Naive thymus-derived CD8-positive, alpha-beta T cell (primary cell): ENCODE data around the gene CHP2. TPM values are rescaled to one million over a fixed set of nuclear protein-coding genes. Genes with fewer than 3 reads are reported as not detected.

Source experiments
- ATAC-seq, 2 donors: fragments of 150-1000 bp; cut with Tn5 transposase in 1 of 2; sonication (Bioruptor Pico), chemical (Tn5 transposase) in 1 of 2; 1 replicate in 1 of 2; 2 replicates in 1 of 2; pipeline ENCODE4 v1.10.0; 2021; ENCODE audit warnings: mild to moderate bottlenecking in 2 of 2, moderate library complexity in 2 of 2
- POLR2A ChIA-PET: fragments of 350-600 bp; sonication (Branson Sonifier 250); formaldehyde crosslinking; loops from one replicate; lab custom pipeline; 2021; ENCODE audit warnings: antibody characterized with exemption; lab: Charles Lee
- DNase-seq, 10 donors: peaks; one replicate each; pipeline versions ENCODE4 v3.0.0 to v3.0.0-alpha.2; 2020 to 2022
- H3K27ac Mint-ChIP-seq, 10 donors: one replicate each; pipeline ENCODE4 v1.8.0; 2020 to 2022; ENCODE audit warnings: mild to moderate bottlenecking in 10 of 10, mixed read lengths in 10 of 10, moderate library complexity in 4 of 10, inconsistent platforms in 1 of 10
- H3K27me3 Mint-ChIP-seq, 5 donors: one replicate each; pipeline ENCODE4 v1.8.0; 2021 to 2022; ENCODE audit warnings: mixed read lengths in 5 of 5
- H3K36me3 Mint-ChIP-seq, 3 donors: one replicate each; pipeline ENCODE4 v1.8.0; 2020 to 2022; ENCODE audit warnings: mixed read lengths in 3 of 3, mild to moderate bottlenecking in 2 of 3, inconsistent platforms in 1 of 3
- H3K4me1 Mint-ChIP-seq, 4 donors: one replicate each; pipeline ENCODE4 v1.8.0; 2021 to 2022; ENCODE audit warnings: mixed read lengths in 4 of 4
- H3K4me3 Mint-ChIP-seq, 10 donors: one replicate each; pipeline ENCODE4 v1.8.0; 2020 to 2022; ENCODE audit warnings: mild to moderate bottlenecking in 10 of 10, mixed read lengths in 10 of 10, moderate library complexity in 6 of 10, inconsistent platforms in 1 of 10
- H3K9me3 Mint-ChIP-seq, 9 donors: one replicate each; pipeline ENCODE4 v1.8.0; 2020 to 2022; ENCODE audit warnings: mixed read lengths in 9 of 9, mild to moderate bottlenecking in 3 of 9, inconsistent platforms in 1 of 9, moderate library complexity in 1 of 9
- polyA plus RNA-seq, 3 donors: library from polyadenylated mRNA; unstranded; fragments of 300-500 nt; fragmentation: Illumina TruSeq; gene quantifications; one replicate each; pipeline ENCODE4 v1.2.3, GENCODE V29; 2021
- total RNA-seq, 8 experiments: library from RNA in 2 of 8; stranded (reverse) in 2 of 8; gene quantifications; one replicate each; pipeline ENCODE4 v1.2.3 and lab custom pipeline; 2021 to 2026

The CHP2 gene
- total and polyA plus RNA-seq, 5 experiments from 2014 or later = not detected

DNA sequence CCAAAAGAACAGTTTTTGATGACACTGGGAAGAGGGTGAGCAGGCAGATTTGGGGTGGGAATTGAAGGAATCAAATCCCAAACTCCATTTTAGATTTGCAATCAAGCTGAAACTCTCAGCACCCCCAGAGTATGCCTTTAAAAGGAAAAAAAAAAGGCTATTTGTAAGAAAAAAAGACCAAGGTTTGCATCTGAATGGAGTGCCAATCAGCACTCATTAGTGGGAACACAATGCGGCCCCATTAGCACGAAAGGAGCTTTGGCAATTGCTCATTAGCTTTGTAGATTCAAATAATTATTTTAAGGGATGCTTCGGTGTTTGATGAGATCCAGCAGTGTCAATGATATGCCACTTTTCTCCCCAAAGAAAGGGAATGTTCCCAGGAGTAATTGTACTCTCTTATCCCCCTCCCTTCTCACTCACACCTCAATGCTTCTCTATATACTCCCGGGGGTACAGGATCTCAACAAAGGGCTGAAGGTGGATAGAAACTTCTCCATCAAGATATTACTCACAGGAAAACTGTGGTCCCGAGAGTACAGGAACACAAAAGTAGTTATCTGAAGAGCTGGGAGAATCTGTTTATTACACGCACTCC lies 32.2 kb downstream of the CHP2 start:
- Mint-ChIP-seq H3K4me3 (no peak overlapping the region), H3K9me3 (no peaks in the 10 kb centered on the region), H3K4me1 (peaks cover 0 to 8% (median 3%) of the 10 kb centered on the region in 4 donors), H3K36me3 (no peaks in the 10 kb centered on the region), H3K27me3 (peaks cover 7 to 23% (median 18%) of the 10 kb centered on the region in 5 donors), H3K27ac (no peak overlapping the region)
- ATAC-seq (no peak), DNase-seq (no peak)
- POLR2A ChIA-PET = no interaction called here

GRCh38 chr16:23788685-23789084 lies 33.9 kb downstream of the CHP2 start:
- Mint-ChIP-seq H3K9me3 (no peaks in the 10 kb centered on the region), H3K4me1 (peaks cover 0 to 8% (median 3%) of the 10 kb centered on the region in 4 donors), H3K36me3 (no peaks in the 10 kb centered on the region), H3K27ac (peak overlapping the region in 1 of 10 donors; percentile 39), H3K27me3 (peaks cover 3 to 11% (median 10%) of the 10 kb centered on the region in 5 donors), H3K4me3 (no peak overlapping the region)
- POLR2A ChIA-PET = interaction anchor here (1.0 kb wide), 1 partner anchor 8 kb away, joined by 3 read pairs; no protein-coding TSS in a partner anchor
- no peak for ATAC-seq
- no peak for DNase-seq

DNA sequence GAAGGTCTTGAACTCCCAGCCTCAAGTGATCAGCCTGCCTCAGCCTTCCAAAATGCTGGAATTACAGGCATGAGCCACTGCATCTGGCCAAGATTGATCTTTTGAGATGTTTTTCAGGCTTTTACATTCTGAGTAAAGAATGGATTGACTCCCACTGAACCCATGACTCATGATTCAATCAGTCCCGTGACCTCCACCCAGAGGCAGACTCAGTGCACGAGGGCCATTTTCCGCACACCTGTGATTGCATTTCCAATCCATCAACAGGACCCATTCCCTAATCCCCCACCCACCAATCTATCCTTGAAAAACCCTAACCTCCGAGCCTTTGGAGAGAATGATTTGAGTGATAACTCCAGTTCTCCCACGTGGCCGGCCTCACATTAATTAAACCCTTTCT lies 40.6 kb downstream of the CHP2 start:
- ATAC-seq = no peak
- no peak overlapping the region for H3K27ac Mint-ChIP-seq
- POLR2A ChIA-PET = no interaction called here
- H3K27me3 Mint-ChIP-seq = peaks cover 0 to 2% (median 0%) of the 10 kb centered on the region in 5 donors
- no peak overlapping the region for H3K4me3 Mint-ChIP-seq
- DNase-seq = no peak
- H3K36me3 Mint-ChIP-seq = no peaks in the 10 kb centered on the region
- no peaks in the 10 kb centered on the region for H3K4me1 Mint-ChIP-seq
- H3K9me3 Mint-ChIP-seq = no peaks in the 10 kb centered on the region

DNA sequence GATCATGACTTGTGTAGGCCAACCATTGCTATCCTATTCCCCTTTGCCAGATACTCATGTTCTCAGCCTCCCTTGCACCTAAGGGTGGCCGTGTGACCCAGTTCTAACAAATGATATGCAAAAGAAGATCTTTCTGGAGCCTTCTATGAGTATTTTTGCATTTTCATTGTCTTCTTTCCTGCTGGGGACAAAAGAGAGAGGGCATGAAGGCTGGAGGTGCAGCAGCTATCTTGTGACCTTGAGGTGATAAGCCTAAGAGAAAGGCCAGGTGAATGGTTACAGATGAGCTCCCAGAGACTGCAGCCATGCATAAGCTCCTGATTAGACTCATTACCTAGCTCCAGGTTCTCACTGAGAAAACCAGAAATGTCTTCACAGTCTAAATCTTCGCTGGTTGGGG lies 42.1 kb downstream of the CHP2 start:
- Mint-ChIP-seq H3K27ac (peak overlapping the region in 2 of 10 donors; percentile 9 to 53), H3K9me3 (no peaks in the 10 kb centered on the region), H3K4me3 (no peak overlapping the region), H3K4me1 (peaks cover 1 to 6% (median 2%) of the 10 kb centered on the region in 4 donors), H3K36me3 (no peaks in the 10 kb centered on the region), H3K27me3 (peaks cover 0 to 2% (median 0%) of the 10 kb centered on the region in 5 donors)
- DNase-seq (no peak), ATAC-seq (no peak)
- POLR2A ChIA-PET = interaction anchor here (0.7 to 1.3 kb wide), 3 partner anchors 9 to 231 kb away, joined by 3 to 4 read pairs (median 3); no protein-coding TSS in a partner anchor

DNA sequence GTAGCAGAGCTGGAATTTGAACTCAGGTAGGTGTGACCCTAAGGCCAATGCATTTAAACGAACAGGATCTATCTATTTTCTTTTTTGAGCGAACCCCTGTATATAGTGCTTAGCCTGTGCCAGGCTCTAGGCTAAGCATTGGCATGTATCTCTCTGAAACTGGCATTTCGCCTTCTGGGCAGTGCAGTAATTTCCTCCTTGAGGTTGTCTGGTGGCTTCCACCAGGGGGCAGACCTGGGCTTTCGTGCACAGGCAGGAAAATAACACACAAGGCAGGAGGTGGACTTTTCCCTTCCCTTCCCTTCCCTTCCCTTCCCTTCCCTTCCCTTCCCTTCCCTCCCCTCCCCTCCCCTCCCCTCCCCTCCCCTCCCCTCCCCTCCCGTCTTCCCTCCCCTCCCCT lies 46.6 kb downstream of the CHP2 start:
- H3K36me3 Mint-ChIP-seq = no peaks in the 10 kb centered on the region
- no peak overlapping the region for H3K4me3 Mint-ChIP-seq
- H3K27ac Mint-ChIP-seq = peak overlapping the region in 1 of 10 donors; percentile 74
- ATAC-seq (peak; percentile 65 to 76), DNase-seq (peak; percentile 54 to 86 (median 72))
- POLR2A ChIA-PET = interaction anchor here (1.0 to 1.1 kb wide), 2 partner anchors 209 to 236 kb away, joined by 3 to 4 read pairs; no protein-coding TSS in a partner anchor
- peaks cover 0 to 2% (median 0%) of the 10 kb centered on the region in 5 donors for H3K27me3 Mint-ChIP-seq
- peaks cover 7 to 16% (median 12%) of the 10 kb centered on the region in 4 donors for H3K4me1 Mint-ChIP-seq
- no peaks in the 10 kb centered on the region for H3K9me3 Mint-ChIP-seq

- Mint-ChIP-seq H3K9me3 (no peaks in the 10 kb centered on the region), H3K36me3 (no peaks in the 10 kb centered on the region), H3K4me1 (peaks cover 7 to 21% (median 13%) of the 10 kb centered on the region in 4 donors), H3K27me3 (peaks cover 0 to 2% (median 0%) of the 10 kb centered on the region in 5 donors), H3K4me3 (no peak overlapping the region), H3K27ac (no peak overlapping the region)
- ATAC-seq (no peak), DNase-seq (no peak)
- POLR2A ChIA-PET = interaction anchor here (0.5 to 2.0 kb wide), 8 partner anchors 30 to 234 kb away, joined by 3 to 10 read pairs (median 4); partner anchors contain the start of gene PRKCB
Measured at GRCh38 chr16:23802776-23803175, 48.0 kb downstream of the CHP2 start.

DNA sequence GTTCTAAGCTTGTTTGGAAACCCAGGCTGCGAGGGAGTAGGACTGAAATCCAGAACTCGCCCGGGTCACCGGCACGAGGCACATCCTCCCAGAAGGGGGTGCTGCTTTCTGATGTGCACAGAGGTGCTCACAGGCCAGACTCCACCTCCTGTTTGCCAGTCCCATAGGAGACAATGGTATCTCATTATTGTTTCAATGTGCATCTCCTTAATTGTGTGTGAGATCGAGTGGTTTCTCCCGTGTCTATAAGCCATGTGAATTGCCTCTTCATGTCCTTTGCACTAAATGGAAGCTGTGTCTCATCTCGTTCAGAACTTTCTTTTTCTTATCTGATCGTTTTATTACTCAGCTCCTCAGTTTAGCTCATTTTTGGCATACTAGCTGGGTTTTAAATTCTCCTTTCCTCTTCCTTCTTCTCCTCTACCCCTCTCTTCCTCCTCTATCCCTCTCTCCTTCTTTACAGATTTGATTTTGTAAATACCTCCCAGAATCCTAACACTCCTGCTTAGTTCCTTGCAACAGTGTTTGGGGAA lies 48.8 kb downstream of the CHP2 start:
- Mint-ChIP-seq H3K27ac (peak overlapping the region in 3 of 10 donors; percentile 1 to 56 (median 20)), H3K4me3 (peak overlapping the region in 7 of 10 donors; percentile 0 to 38 (median 12)), H3K36me3 (no peaks in the 10 kb centered on the region), H3K4me1 (peaks cover 7 to 21% (median 13%) of the 10 kb centered on the region in 4 donors), H3K9me3 (no peaks in the 10 kb centered on the region), H3K27me3 (peaks cover 0 to under 1% (median 0%) of the 10 kb centered on the region in 5 donors)
- DNase-seq (peak; percentile 45 to 82 (median 65)), ATAC-seq (peak; percentile 96 to 98)
- POLR2A ChIA-PET = interaction anchor here (0.5 to 2.0 kb wide), 9 partner anchors 26 to 231 kb away, joined by 3 to 10 read pairs (median 3); partner anchors contain the start of gene PRKCB

- no peak for DNase-seq
- Mint-ChIP-seq H3K4me3 (no peak overlapping the region), H3K27ac (peak overlapping the region in 2 of 10 donors; percentile 54 to 81), H3K9me3 (no peaks in the 10 kb centered on the region), H3K4me1 (peaks cover 8 to 20% (median 9%) of the 10 kb centered on the region in 4 donors), H3K27me3 (no peaks in the 10 kb centered on the region), H3K36me3 (no peaks in the 10 kb centered on the region)
- POLR2A ChIA-PET = no interaction called here
- peak in 1 of 2 donors; percentile 39 for ATAC-seq
Measured at GRCh38 chr16:23807028-23807427, 52.2 kb downstream of the CHP2 start.

Other genes starting within 250 kb of the CHP2 start
- gene GGA2, start 244.5 kb upstream of the CHP2 start, total RNA-seq = 10 to 100 TPM; 87.5 to 94.6 TPM
- 10 to 100 TPM; 37.7 to 56.7 (median 39.4) TPM for gene GGA2, start 244.5 kb upstream of the CHP2 start, polyA plus RNA-seq
- 10 to 100 TPM; 16.9 to 18.1 TPM for gene EARS2, start 197.7 kb upstream of the CHP2 start, total RNA-seq
- gene EARS2, start 197.7 kb upstream of the CHP2 start, polyA plus RNA-seq = 10 to 100 TPM; 14.1 to 19.9 (median 18.3) TPM
- gene UBFD1, start 197.3 kb upstream of the CHP2 start, total RNA-seq = 10 to 100 TPM; 52.5 to 58.7 TPM
- 10 to 100 TPM; 12.2 to 15.4 (median 12.6) TPM for gene UBFD1, start 197.3 kb upstream of the CHP2 start, polyA plus RNA-seq
- gene NDUFAB1, start 158.7 kb upstream of the CHP2 start, total RNA-seq = 10 to 100 TPM; 36.8 to 42.9 TPM
- gene NDUFAB1, start 158.7 kb upstream of the CHP2 start, polyA plus RNA-seq = 100 to 1,000 TPM; 182 to 220 (median 206) TPM
- gene PALB2, start 113.7 kb upstream of the CHP2 start, total RNA-seq = 10 to 100 TPM; 14.6 to 19.0 TPM
- 1 to 10 TPM; 3.4 to 9.7 (median 9.5) TPM for gene PALB2, start 113.7 kb upstream of the CHP2 start, polyA plus RNA-seq
- 10 to 100 TPM; 64.9 to 68.8 TPM for gene DCTN5, start 113.6 kb upstream of the CHP2 start, total RNA-seq
- 10 to 100 TPM; 43.8 to 65.8 (median 58.4) TPM for gene DCTN5, start 113.6 kb upstream of the CHP2 start, polyA plus RNA-seq
- gene PLK1, start 76.1 kb upstream of the CHP2 start, total RNA-seq = 1 to 10 TPM; 2.5 to 3.2 TPM
- not detected for gene PLK1, start 76.1 kb upstream of the CHP2 start, polyA plus RNA-seq
- gene ERN2, start 41.8 kb upstream of the CHP2 start, total RNA-seq = not detected
- not detected for gene ERN2, start 41.8 kb upstream of the CHP2 start, polyA plus RNA-seq
- 100 to 1,000 TPM; 123 to 129 TPM for gene PRKCB, start 81.0 kb downstream of the CHP2 start, total RNA-seq
- gene PRKCB, start 81.0 kb downstream of the CHP2 start, polyA plus RNA-seq = 100 to 1,000 TPM in 2 of 3 donors, 10 to 100 TPM in 1; 57.2 to 142 (median 107) TPM